Measurements from ENCODE around the gene NXPH3.

The NXPH3 gene

DNA sequence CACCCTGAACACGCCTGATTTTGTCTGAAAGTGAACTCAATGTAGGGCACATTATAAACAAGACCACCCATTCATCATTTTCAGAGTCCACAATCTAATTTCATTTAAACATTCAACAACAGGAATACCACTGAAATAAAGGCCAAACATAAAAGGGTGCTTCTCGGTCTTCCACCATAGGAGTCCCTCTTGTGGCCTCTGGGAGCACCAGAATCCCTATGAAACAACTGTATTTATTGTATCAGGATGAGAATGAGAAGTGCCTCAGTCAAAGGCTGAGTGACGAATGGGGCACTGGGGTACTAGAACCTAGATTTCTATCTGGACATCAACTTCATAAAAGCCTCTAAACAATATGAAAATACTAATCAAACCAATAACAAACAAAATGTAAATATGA is 40.4 kb downstream of the NXPH3 start:
- ChIA-PET CTCF (interaction anchor here (1.2 to 2.3 kb wide), 5 partner anchors 12 to 79 kb away, joined by 3 to 8 read pairs (median 7); no protein-coding TSS in a partner anchor), POLR2A (no interaction called here)
- no peak for TF ChIP-seq ELK4 (IDR thresholded peaks at IDR 0.05; ENCODE audit: borderline replicate concordance, low read depth, low read length)
- no peak for TF ChIP-seq ZNF843 (tag by site-specific recombination; IDR thresholded peaks at IDR 0.05)
- TF ChIP-seq MEIS1 (CRISPR knock-in tag; IDR thresholded peaks at IDR 0.05; ENCODE audit: borderline replicate concordance) = no peak
- Histone ChIP-seq H3K36me3 (ENCODE audit: control insufficient read depth in 2 of 2, insufficient read depth in 1 of 2, low read length in 2 of 2) (peaks cover 36 to 74% of the 10 kb centered on the region in 2 experiments), H3K4me3 (ENCODE audit: low read depth, low read length) (no peak overlapping the region), H3K9me3 (ENCODE audit: control insufficient read depth, insufficient read depth, low read depth, low read length) (no peaks in the 10 kb centered on the region), H3K4me1 (ENCODE audit: control insufficient read depth, insufficient read depth, low read length) (no peaks in the 10 kb centered on the region), H3K27ac (ENCODE audit: extremely low read depth, low read depth, low read length) (no peak overlapping the region)

DNA sequence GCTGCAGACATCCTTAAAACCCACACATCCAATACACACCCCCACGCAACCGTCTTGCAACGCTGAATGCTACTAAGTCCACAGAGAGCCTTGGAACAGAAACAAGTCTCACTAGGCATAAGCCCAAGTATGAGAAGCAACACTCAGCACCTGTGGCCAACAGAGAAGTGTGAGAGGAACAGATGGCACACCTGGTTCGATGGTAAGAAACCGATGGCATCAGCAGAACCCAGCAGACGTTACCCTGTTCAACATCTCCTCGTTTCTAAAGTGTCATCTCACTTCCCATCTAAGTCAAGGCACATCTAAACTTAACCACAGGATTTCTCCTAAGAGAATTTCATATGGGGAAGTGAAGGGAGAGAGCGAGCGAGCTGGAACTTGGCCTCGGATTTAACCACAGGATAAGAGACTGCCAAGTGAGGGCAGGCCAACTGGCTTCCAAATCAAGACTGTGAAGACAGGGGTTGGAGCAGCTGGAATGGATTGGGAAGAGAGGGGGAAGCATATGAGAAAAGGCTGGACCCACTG is 41.0 kb downstream of the NXPH3 start:
- no peak for TF ChIP-seq ZBTB8A (tag by site-specific recombination; IDR thresholded peaks at IDR 0.05)
- no peak for TF ChIP-seq KLF9 (tag by site-specific recombination; IDR thresholded peaks at IDR 0.05; ENCODE audit: low read depth)
- no peak for TF ChIP-seq ZNF140 (tag by site-specific recombination; IDR thresholded peaks at IDR 0.05)
- TF ChIP-seq SCRT2 (tag by site-specific recombination; IDR thresholded peaks at IDR 0.05) = 0 out of 2 replicates have a peak, but pooled peaks have one; percentile 29
- TF ChIP-seq ZFHX2 (tag by site-specific recombination; conservative IDR thresholded peaks at IDR 0.05) = 0 out of 2 replicates have a peak, but pooled peaks have one; percentile 9
- H3K4me1 ChIP-seq (ENCODE audit: control insufficient read depth, insufficient read depth, low read length) = no peaks in the 10 kb centered on the region
- no peak overlapping the region for H3K4me3 ChIP-seq (ENCODE audit: low read depth, low read length)
- H3K27ac ChIP-seq (ENCODE audit: extremely low read depth, low read depth, low read length) = no peak overlapping the region
- H3K36me3 ChIP-seq (ENCODE audit: control insufficient read depth in 2 of 2, insufficient read depth in 1 of 2, low read length in 2 of 2) = peaks cover 42 to 74% of the 10 kb centered on the region in 2 experiments
- H3K9me3 ChIP-seq (ENCODE audit: control insufficient read depth, insufficient read depth, low read depth, low read length) = no peaks in the 10 kb centered on the region
- ChIA-PET POLR2A (no interaction called here), CTCF (interaction anchor here (1.2 to 1.3 kb wide), 2 partner anchors 13 to 79 kb away, joined by 3 read pairs; no protein-coding TSS in a partner anchor)

GRCh38 chr17:49618028-49618611 is 42.4 kb downstream of the NXPH3 start:
- no peak overlapping the region for H3K4me3 ChIP-seq (ENCODE audit: low read depth, low read length)
- TF ChIP-seq GLI4 (tag by site-specific recombination; IDR thresholded peaks at IDR 0.05) (no peak), BCL11A (tag by site-specific recombination; IDR thresholded peaks at IDR 0.05; ENCODE audit: low read depth) (no peak), ZNF626 (tag by site-specific recombination; IDR thresholded peaks at IDR 0.05) (no peak), ZNF621 (tag by site-specific recombination; IDR thresholded peaks at IDR 0.05) (no peak), ZBTB10 (tag by site-specific recombination; IDR thresholded peaks at IDR 0.05) (no peak), ZNF624 (tag by site-specific recombination; IDR thresholded peaks at IDR 0.05) (no peak)
- no peaks in the 10 kb centered on the region for H3K9me3 ChIP-seq (ENCODE audit: control insufficient read depth, insufficient read depth, low read depth, low read length)
- H3K36me3 ChIP-seq (ENCODE audit: control insufficient read depth in 2 of 2, insufficient read depth in 1 of 2, low read length in 2 of 2) = peaks cover 38 to 75% of the 10 kb centered on the region in 2 experiments
- no peak overlapping the region for H3K27ac ChIP-seq (ENCODE audit: extremely low read depth, low read depth, low read length)
- POLR2A ChIA-PET = no interaction called here
- no peaks in the 10 kb centered on the region for H3K4me1 ChIP-seq (ENCODE audit: control insufficient read depth, insufficient read depth, low read length)
- CTCF ChIA-PET = interaction anchor here (0.7 to 1.5 kb wide), 7 partner anchors 10 to 62 kb away, joined by 3 to 4 read pairs (median 3); no protein-coding TSS in a partner anchor
